GM10266 (cell line): ENCODE measurements around the gene PTPRM.

Experiments
- DNase-seq: peaks from one replicate; pipeline ENCODE4 v3.0.0; 2012; ENCODE audit errors: extremely low spot score
- TF ChIP-seq, protein P1 (sequence below): IDR thresholded peaks from 2 replicates; pipeline ENCODE4 v1.5.1; 2012; ENCODE audit warnings: mild to moderate bottlenecking, low read depth; ENCODE audit not compliant: control insufficient read depth, insufficient read depth; ENCODE audit errors: missing control alignments

PTPRM gene

GRCh38 chr18:7566567-7567473 is at the start of gene PTPRM:
Gene PTPRM (plus strand): TSS chr18:7567316. CDS start chr18:7567819, 503 bp downstream.
- DNase-seq: peak; percentile 89
- TF ChIP-seq, protein P1, sequence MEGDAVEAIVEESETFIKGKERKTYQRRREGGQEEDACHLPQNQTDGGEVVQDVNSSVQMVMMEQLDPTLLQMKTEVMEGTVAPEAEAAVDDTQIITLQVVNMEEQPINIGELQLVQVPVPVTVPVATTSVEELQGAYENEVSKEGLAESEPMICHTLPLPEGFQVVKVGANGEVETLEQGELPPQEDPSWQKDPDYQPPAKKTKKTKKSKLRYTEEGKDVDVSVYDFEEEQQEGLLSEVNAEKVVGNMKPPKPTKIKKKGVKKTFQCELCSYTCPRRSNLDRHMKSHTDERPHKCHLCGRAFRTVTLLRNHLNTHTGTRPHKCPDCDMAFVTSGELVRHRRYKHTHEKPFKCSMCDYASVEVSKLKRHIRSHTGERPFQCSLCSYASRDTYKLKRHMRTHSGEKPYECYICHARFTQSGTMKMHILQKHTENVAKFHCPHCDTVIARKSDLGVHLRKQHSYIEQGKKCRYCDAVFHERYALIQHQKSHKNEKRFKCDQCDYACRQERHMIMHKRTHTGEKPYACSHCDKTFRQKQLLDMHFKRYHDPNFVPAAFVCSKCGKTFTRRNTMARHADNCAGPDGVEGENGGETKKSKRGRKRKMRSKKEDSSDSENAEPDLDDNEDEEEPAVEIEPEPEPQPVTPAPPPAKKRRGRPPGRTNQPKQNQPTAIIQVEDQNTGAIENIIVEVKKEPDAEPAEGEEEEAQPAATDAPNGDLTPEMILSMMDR: peak; percentile 70

GRCh38 chr18:7517852-7518251 is 49.3 kb upstream of the PTPRM start:
- no peak for DNase-seq
- TF ChIP-seq, protein P1: no peak

GRCh38 chr18:7520200-7520785 is 46.8 kb upstream of the PTPRM start:
- TF ChIP-seq, protein P1: no peak
- no peak for DNase-seq

GRCh38 chr18:7521226-7521856 is 45.8 kb upstream of the PTPRM start:
- TF ChIP-seq, protein P1: no peak
- no peak for DNase-seq

GRCh38 chr18:7523772-7524171 is 43.3 kb upstream of the PTPRM start:
- DNase-seq: no peak
- TF ChIP-seq, protein P1: no peak

GRCh38 chr18:7524786-7525185 is 42.3 kb upstream of the PTPRM start:
- TF ChIP-seq, protein P1: no peak
- DNase-seq: no peak
